NCI-H2227 (cell line): ENCODE results near the gene DLGAP1.
A peak's percentile ranks its signal among the peaks of the same experiment; 100 is the strongest.

Source experiments
- DNase-seq: peaks from one replicate; lab custom pipeline; 2025; ENCODE audit not compliant: unreplicated experiment; lab: John Stamatoyannopoulos, UW

Gene DLGAP1

GRCh38 chr18:3463051-3463450 lies 992.1 kb downstream of the DLGAP1 start:
- DNase-seq = no peak

GRCh38 chr18:3461704-3462103 lies 993.4 kb downstream of the DLGAP1 start:
- DNase-seq = no peak

- DNase-seq = no peak
Measured at GRCh38 chr18:3460823-3461398, 994.2 kb downstream of the DLGAP1 start.

- DNase-seq = no peak
Measured at GRCh38 chr18:3458952-3459853, 995.9 kb downstream of the DLGAP1 start.

- no peak for DNase-seq
Measured at GRCh38 chr18:3458378-3458777, 996.7 kb downstream of the DLGAP1 start.

- DNase-seq = no peak
Measured at GRCh38 chr18:3457261-3457724, 997.8 kb downstream of the DLGAP1 start.

- DNase-seq = no peak
Measured at GRCh38 chr18:3456686-3457069, 998.4 kb downstream of the DLGAP1 start.

GRCh38 chr18:3455907-3456685 lies 999.0 kb downstream of the DLGAP1 start:
- no peak for DNase-seq

GRCh38 chr18:3455090-3455635 lies 999.9 kb downstream of the DLGAP1 start:
- no peak for DNase-seq

GRCh38 chr18:3454365-3455089 lies 1000.6 kb downstream of the DLGAP1 start:
- no peak for DNase-seq

GRCh38 chr18:3453540-3454364 lies 1001.4 kb downstream of the DLGAP1 start:
- DNase-seq = no peak

- no peak for DNase-seq
Measured at GRCh38 chr18:3452750-3453539, 1002.2 kb downstream of the DLGAP1 start.

- no peak for DNase-seq
Measured at GRCh38 chr18:3451989-3452749, 1002.9 kb downstream of the DLGAP1 start.

- DNase-seq = no peak
Measured at GRCh38 chr18:3451183-3451988, 1003.7 kb downstream of the DLGAP1 start.

- DNase-seq = no peak
Measured at GRCh38 chr18:3450799-3451182, 1004.3 kb downstream of the DLGAP1 start.

GRCh38 chr18:3450012-3450798 lies 1004.9 kb downstream of the DLGAP1 start, which contains the start of gene TGIF1:
Gene TGIF1, plus strand, starts transcription at chr18:3450172. Its CDS starts 318 bp downstream, at chr18:3450490.
- peak; percentile 31 for DNase-seq
